ENCODE data around the gene C9orf72.

Gene C9orf72

GRCh38 chr9:27519466-27520465 lies 53.5 kb downstream of the C9orf72 start:
- H3K36me3 ChIP-seq (ENCODE audit: low read length), result no peaks in the 10 kb centered on the region
- no peaks in the 10 kb centered on the region for H3K9me2 ChIP-seq (replicated peaks; ENCODE audit: insufficient read depth, low read length)
- no peak for TF ChIP-seq EZH2phosphoT487 (conservative IDR thresholded peaks at IDR 0.05; ENCODE audit: low read length)
- TF ChIP-seq, protein P1, sequence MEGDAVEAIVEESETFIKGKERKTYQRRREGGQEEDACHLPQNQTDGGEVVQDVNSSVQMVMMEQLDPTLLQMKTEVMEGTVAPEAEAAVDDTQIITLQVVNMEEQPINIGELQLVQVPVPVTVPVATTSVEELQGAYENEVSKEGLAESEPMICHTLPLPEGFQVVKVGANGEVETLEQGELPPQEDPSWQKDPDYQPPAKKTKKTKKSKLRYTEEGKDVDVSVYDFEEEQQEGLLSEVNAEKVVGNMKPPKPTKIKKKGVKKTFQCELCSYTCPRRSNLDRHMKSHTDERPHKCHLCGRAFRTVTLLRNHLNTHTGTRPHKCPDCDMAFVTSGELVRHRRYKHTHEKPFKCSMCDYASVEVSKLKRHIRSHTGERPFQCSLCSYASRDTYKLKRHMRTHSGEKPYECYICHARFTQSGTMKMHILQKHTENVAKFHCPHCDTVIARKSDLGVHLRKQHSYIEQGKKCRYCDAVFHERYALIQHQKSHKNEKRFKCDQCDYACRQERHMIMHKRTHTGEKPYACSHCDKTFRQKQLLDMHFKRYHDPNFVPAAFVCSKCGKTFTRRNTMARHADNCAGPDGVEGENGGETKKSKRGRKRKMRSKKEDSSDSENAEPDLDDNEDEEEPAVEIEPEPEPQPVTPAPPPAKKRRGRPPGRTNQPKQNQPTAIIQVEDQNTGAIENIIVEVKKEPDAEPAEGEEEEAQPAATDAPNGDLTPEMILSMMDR (IDR thresholded peaks at IDR 0.05; ENCODE audit: insufficient read depth, low read length, poor library complexity, severe bottlenecking), result no peak
- H3K4me3 ChIP-seq (ENCODE audit: insufficient read depth, low read length, poor library complexity, severe bottlenecking), result no peak overlapping the region
- no peaks in the 10 kb centered on the region for H3K27me3 ChIP-seq (ENCODE audit: low read length)
- H3K79me2 ChIP-seq (ENCODE audit: insufficient read depth, low read length), result no peaks in the 10 kb centered on the region
- H3K9me3 ChIP-seq (ENCODE audit: insufficient read depth, low read length), result no peaks in the 10 kb centered on the region
- H3F3A ChIP-seq (ENCODE audit: insufficient read depth), result no peaks in the 10 kb centered on the region
- no peak overlapping the region for H3K27ac ChIP-seq (ENCODE audit: low read depth, low read length)
- no peak overlapping the region for H2AFZ ChIP-seq (ENCODE audit: low read depth, low read length, severe bottlenecking)
- H3K4me2 ChIP-seq (ENCODE audit: low read depth, low read length, poor library complexity, severe bottlenecking), result no peak overlapping the region
- H4K20me1 ChIP-seq (ENCODE audit: low read depth, low read length), result no peaks in the 10 kb centered on the region
- no peak overlapping the region for H3K9ac ChIP-seq (ENCODE audit: low read length)

- Histone ChIP-seq H2AFZ (ENCODE audit: low read depth, low read length, severe bottlenecking) (no peak overlapping the region), H3K4me2 (ENCODE audit: low read depth, low read length, poor library complexity, severe bottlenecking) (no peak overlapping the region), H3K9me3 (ENCODE audit: insufficient read depth, low read length) (no peaks in the 10 kb centered on the region), H3K4me3 (ENCODE audit: insufficient read depth, low read length, poor library complexity, severe bottlenecking) (no peak overlapping the region), H3K9ac (ENCODE audit: low read length) (no peak overlapping the region), H3F3A (ENCODE audit: insufficient read depth) (no peaks in the 10 kb centered on the region), H3K79me2 (ENCODE audit: insufficient read depth, low read length) (no peaks in the 10 kb centered on the region), H3K27ac (ENCODE audit: low read depth, low read length) (no peak overlapping the region), H3K36me3 (ENCODE audit: low read length) (no peaks in the 10 kb centered on the region), H4K20me1 (ENCODE audit: low read depth, low read length) (no peaks in the 10 kb centered on the region), H3K9me2 (replicated peaks; ENCODE audit: insufficient read depth, low read length) (no peaks in the 10 kb centered on the region), H3K27me3 (ENCODE audit: low read length) (no peaks in the 10 kb centered on the region)
- TF ChIP-seq, protein P1 (IDR thresholded peaks at IDR 0.05; ENCODE audit: insufficient read depth, low read length, poor library complexity, severe bottlenecking), result no peak
- TF ChIP-seq EZH2phosphoT487 (conservative IDR thresholded peaks at IDR 0.05; ENCODE audit: low read length), result no peak
These were observed 54.5 kb downstream of the C9orf72 start for GRCh38 chr9:27518809-27519208.

- Histone ChIP-seq H3K4me3 (ENCODE audit: insufficient read depth, low read length, poor library complexity, severe bottlenecking) (no peak overlapping the region), H3K9me2 (replicated peaks; ENCODE audit: insufficient read depth, low read length) (no peaks in the 10 kb centered on the region), H3K36me3 (ENCODE audit: low read length) (no peaks in the 10 kb centered on the region), H3K27ac (ENCODE audit: low read depth, low read length) (no peak overlapping the region), H3K9me3 (ENCODE audit: insufficient read depth, low read length) (no peaks in the 10 kb centered on the region), H3K9ac (ENCODE audit: low read length) (no peak overlapping the region), H3K4me2 (ENCODE audit: low read depth, low read length, poor library complexity, severe bottlenecking) (no peak overlapping the region), H3K27me3 (ENCODE audit: low read length) (0 out of 2 replicates have a peak, but pooled peaks cover 6% of the 10 kb centered on the region), H4K20me1 (ENCODE audit: low read depth, low read length) (no peaks in the 10 kb centered on the region), H2AFZ (ENCODE audit: low read depth, low read length, severe bottlenecking) (no peak overlapping the region), H3F3A (ENCODE audit: insufficient read depth) (no peaks in the 10 kb centered on the region), H3K79me2 (ENCODE audit: insufficient read depth, low read length) (no peaks in the 10 kb centered on the region)
- TF ChIP-seq, protein P1 (IDR thresholded peaks at IDR 0.05; ENCODE audit: insufficient read depth, low read length, poor library complexity, severe bottlenecking), result no peak
- TF ChIP-seq EZH2phosphoT487 (conservative IDR thresholded peaks at IDR 0.05; ENCODE audit: low read length), result no peak
These were observed 55.3 kb downstream of the C9orf72 start for GRCh38 chr9:27518006-27518405.
